NOMO-1 treated with DMSO at 0.1 percent for 48 hours (cell line): Measurements from ENCODE around the gene AGFG1.
"Not testable (repeated sequence)": the region's sequence is repeated elsewhere in the genome, so short reads cannot be mapped to it uniquely, and the experiment has no call there.

ENCODE experiments used
- DNase-seq: peaks from one replicate; lab custom pipeline; 2025; ENCODE audit not compliant: unreplicated experiment; lab: John Stamatoyannopoulos, UW

Gene AGFG1

DNA sequence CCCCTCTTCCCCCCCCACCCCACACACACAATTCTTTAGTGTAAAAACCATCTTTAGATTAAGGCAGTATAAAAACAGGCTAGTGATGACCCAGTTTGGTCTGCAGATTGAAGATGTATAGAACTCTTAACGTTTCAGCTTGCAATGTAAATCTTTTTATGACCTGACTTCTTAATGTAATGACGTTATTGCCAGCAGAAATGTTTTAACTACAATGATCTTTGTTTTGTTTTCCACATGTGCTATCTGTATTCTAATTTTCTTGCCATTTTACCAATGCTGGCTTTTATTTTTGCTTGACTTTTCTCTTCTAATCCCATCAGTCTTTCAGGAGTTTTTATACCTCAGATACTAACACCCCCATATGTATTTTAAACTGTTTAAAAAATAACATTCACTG lies 25.2 kb downstream of the AGFG1 start:
- DNase-seq: no peak

DNA sequence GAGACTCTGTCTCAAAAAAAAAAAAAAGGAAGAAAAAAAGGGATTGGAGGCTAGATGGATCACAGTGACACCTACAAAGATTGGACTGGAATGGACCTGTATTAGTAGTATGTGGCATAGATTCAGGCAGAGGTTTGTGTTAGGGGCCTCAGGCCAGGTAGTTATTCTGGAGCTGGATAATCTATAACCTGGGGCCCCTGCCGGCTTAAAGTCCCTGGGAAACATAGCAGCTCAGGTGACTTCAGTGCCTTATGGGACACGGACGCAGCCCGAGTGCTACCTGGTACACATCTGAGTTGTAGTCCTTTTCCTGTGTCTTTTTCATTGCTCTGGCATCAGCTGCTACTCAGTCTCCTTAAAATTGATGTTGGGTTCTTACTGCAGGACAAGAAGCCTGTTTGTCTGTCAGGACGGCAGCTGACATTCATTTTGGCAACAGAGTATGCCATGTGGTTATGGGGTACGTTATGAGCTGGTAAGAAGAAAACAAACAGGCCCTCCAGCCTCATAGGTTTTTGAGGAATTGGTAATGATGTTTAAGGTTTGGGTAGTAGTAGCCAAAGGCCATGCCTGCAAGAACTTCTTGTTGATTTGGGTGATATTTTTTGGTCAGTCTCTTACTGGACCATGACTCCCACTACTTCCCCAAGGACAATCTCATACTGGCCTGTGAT lies 27.8 kb downstream of the AGFG1 start:
- DNase-seq: no peak

DNA sequence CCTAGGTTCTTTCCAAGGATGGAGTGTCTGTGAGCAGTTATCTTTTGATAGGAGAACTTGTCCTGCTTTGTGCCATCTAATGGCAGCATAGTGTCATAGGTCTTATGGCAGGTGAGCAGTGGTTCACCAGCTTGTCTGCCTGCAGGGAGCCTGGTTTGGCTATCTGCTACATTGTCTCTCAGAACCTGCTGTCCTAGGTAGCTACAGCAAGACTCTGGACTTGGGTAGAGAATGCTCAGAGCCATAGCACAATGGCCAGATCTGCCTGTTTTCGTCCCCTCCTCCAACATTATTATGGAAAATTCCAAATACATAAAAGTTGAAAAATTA lies 28.3 kb downstream of the AGFG1 start:
- DNase-seq: no peak

DNA sequence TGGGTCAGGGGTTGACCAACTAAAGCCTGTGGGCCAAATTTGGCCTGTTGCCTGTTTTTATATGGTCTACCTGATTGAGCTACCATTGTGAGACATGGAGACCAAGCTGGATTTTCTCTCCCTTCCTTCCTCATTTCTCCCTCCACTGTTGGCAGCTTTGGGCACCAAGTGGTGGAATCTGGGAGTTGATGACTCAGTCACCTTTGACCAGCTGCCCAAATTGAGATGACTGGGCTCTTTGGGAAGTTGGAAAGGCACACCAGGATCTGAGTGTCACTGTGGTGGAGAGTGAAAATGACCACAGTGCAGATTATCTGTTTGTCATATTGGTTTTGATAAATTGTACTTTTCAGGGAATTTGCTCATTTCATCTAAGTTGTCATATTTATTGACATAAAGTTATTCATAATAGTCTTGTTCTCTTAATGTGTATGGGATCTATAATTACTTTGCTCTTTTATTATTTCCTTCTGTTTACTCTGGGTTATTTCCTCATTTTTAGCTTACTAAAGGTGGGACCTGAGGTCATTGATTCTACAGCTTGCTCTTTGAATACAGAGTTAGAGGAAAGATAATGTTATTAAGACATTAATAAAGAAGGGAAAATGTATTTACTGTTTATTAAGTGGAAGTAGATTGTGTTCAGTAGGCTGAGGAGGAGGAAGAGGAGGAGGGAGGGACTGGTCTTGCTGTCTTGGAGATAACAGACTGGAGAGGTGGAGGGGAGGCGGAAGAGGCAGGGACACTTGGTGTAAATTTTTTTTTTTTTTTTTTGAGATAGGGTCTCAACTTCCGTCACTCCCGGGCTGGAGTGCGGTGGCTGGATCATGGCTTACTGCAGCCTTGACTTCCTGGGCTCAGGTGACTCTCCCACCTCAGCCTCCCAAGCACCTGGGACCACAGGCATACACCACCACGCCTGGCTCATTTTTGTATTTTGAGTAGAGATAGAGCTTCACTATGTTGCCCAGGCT lies 31.8 kb downstream of the AGFG1 start:
- DNase-seq: no peak

DNA sequence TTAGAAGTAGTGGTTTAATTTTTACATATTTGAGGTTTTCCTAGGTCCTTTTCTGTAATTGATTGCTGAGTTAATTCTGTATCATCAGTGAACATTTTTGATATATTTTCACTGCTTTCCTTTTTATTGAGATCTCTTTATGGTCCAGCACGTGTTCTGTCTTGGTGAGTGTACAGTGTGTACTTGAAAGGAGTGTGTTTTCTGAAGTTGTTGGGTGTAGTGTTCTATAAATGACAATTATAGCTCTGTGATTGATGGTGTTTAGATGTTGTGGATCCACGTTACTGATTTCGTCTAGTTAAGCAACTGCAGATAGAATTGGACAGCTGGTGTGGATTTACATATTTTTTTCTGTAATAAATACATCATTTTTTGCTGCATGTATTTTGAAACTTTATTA lies 32.7 kb downstream of the AGFG1 start:
- DNase-seq: no peak

- no peak for DNase-seq
Measured at GRCh38 chr2:227506456-227506855, 34.5 kb downstream of the AGFG1 start.

- DNase-seq: no peak
Measured at GRCh38 chr2:227507963-227508362, 36.0 kb downstream of the AGFG1 start.

DNA sequence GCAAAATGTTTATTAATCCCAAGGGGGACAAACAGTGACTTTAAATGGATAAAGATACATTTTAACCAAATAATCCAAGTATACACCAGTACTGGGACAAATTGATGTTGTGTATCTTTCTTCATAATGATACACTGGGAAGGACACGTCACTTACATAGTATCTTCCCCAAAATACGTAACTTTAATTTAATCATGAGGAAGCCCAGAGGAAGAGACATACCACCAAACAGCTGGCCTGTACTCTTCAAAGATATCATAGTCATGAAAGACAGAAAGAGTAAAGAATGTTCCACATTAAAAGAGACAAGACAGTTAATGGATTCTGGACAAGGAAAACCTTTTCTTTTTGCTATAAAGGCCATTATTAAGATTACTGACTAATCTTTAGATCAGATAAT lies 37.1 kb downstream of the AGFG1 start:
- no peak for DNase-seq

DNA sequence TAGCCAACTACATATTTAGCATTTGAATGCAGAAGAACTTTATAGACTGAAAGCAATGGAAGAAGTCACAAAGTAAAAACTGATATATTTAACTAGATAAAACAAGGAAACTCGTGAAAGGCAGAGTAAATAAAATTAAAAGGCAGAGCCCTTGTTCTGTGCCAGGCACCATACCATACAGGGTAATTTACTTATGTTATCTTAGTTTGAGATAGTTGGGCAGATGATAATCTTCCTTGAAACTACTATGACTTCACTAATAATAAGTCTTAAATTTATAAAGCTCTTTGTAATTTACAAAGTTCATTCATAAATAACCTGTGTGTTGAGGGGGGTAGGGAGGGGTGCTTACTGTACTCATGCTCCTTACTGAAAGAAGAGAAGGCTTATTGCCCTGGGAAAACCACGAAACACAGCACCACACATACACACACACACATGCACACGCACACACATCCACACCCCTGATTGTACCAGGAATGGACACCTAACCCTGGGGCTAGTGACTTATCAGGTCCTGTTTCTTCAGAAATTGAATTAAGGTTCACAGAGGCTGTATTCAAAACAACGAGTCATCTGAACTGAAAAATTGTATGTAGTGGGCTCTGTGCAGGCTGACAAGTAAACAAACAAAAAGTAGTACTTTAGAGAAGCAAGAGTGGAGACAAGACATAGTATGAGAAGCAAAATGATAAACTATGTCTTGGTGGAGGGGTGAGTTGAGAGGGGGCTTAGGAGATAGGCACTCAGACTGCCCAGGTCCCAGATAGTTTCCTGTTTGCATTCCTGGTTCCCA lies 38.1 kb downstream of the AGFG1 start:
- DNase-seq: no peak

DNA sequence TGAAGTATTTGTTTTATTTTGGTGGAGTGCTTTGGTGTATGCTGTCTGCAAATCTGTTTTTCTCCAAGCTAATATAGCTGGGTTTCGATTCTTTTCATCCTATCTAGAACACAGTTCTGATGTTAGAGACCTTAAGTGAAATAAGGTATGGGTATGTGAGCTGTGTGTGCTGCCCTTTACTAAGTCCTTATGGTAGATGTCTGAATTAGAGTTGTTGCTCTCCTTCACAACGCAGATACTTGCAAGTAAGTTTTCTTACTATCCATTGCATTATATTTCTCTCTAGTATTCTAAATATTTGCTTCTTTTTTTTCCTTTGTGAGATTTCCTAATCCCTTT lies 38.6 kb downstream of the AGFG1 start:
- DNase-seq: no peak

DNA sequence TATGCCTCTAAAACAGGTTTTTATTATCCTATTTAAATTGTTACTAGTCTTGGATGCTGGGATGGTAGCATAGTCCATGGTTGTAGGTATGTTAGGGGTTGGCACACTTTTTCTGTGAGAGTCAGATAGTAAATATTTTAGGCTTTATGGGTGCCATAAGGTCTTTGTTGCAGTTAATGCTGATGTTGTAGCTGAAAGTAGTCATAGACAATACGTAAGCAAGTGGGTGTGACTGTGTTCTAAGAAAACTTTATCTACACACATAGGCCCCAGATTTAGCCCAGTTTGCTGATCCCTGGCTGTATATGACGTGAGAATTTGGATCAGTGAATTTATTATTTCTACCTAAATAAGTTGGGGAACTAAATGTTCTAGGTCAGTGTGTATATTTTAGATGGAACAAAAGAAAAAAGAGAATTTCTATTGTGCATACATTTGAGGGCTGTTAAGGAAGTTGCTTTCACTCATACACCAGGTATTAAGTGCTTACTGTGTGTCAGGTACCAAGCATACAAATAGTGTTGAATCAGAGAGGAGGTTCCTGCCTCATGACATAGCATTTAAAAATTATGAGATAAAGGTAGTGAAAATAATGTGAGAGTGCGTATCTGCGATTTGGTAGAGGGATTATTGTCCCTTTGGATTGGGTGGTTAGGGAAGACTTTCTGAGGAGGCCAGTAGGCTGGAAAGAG lies 39.4 kb downstream of the AGFG1 start:
- DNase-seq: no peak

GRCh38 chr2:227511955-227512354 lies 40.0 kb downstream of the AGFG1 start:
- DNase-seq: no peak

DNA sequence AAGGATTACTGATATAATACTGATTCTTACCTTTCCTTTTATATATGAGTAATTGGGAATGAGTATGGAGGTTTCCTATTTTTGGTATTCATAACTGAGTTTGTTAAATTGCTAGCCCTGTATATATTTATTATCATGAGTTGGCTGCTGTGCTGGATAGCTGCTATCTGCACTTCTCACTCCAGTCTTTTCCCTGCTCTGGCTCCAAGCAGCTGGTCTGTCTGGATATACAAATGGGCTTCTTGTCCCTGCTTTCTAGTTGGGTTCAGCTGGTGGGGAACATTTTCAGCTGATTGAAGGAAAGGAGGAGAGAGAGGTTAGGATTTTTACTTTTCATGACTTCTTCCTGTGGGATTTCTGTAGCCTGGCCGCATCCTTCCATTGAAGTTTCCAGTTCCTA lies 41.2 kb downstream of the AGFG1 start:
- no peak for DNase-seq

GRCh38 chr2:227515742-227516141 lies 43.8 kb downstream of the AGFG1 start:
- DNase-seq: no peak

- DNase-seq: no peak
Measured at GRCh38 chr2:227517724-227518123, 45.8 kb downstream of the AGFG1 start.

DNA sequence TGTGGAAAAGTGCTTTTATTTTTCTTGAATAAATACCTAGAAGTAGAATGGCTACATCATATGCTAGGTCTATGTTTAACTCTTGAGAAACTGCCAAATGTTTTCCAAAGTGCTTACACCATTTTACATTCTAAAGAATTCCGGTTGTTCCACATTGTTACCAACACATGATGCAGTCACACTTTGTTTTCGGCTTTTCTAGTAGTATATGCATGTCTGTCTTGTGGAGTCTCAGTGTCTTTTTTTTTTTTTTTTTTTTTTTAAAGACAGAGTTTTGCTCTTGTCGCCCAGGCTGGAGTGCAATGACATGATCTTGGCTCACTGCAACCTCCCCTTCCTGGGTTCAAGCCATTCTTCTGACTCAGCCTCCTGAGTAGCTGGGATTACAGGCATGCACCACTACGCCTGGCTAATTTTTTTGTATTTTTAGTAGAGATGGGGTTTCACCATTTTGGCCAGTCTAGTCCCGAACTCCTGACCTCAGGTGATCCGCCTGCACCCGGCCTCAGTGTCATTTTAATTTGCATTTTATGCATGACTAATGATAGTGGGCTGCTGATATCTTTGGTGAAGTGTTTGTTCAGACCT lies 46.4 kb downstream of the AGFG1 start:
- not testable (repeated sequence) for DNase-seq

DNA sequence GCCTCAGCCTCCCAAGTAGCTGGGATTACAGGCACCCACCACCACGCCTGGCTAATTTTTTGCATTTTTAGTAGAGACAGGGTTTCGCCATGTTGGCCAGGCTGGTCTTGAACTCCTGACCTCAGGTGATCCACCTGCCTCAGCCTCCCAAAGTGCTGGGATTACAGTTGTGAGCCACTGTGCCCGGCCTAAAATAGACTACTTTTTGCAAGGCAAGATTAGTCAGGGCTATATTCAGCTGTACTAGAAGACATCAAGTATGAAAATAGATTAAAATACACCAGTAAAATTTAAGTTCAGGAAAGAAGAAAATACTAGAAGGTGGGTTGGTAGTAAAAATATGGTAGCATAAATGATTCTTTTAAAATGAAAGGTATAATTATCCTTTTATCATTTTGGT lies 49.2 kb downstream of the AGFG1 start:
- DNase-seq: not testable (repeated sequence)

DNA sequence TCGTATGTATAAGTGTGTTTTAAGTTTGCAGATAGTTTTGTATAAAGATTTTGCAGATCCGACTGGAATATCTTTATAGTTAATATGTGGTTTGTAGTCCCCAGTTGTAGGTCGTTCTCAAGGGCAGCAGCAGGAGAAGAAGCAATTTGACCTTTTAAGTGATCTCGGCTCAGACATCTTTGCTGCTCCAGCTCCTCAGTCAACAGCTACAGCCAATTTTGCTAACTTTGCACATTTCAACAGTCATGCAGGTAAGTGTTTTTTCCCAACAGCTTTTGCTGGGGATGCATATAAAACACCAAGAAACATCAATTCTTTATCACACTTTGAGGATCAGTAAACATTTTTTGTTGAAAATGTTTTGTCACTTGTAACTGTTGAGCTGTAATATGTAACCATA lies 52.7 kb downstream of the AGFG1 start:
- no peak for DNase-seq

DNA sequence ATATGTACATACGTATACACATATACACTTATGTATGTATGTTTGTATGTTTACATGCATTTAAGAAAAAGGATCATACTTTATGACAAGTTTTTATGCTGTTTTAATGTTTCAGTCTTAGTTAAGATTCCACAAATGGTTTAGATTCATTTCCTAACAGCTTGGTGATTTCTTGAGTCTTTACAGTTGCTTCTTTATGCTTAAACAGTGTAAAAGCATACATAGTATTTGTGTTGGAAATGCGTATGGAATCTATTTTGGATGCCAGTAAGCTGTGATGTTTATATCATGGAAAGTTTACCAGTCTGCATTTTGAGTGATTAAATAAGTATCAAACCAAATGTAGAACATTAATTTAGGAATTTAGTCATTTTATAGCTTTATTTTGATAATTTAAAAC lies 55.4 kb downstream of the AGFG1 start:
- DNase-seq: no peak

DNA sequence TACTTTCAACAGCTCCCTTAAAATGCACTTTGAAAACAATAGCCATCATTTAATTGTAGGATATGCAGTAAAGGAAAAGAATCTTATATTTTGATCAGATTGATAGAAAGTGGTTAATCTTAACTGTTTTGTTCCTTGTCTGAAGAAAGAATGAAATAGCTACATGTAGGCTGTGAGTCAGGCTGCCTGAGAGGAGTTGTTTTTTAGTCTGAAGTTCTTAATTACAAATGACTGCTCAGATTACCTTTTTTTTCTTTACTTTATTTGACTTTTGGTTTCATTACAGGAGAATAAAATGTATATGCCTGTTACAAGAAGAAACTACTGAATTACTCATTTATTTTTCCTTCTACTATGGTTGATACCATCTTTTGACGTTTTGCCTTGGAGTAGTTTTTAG lies 56.8 kb downstream of the AGFG1 start:
- no peak for DNase-seq

- no peak for DNase-seq
Measured at GRCh38 chr2:227529871-227530270, 57.9 kb downstream of the AGFG1 start.
